ENCODE data around the gene C11orf91.
"Not testable (repeated sequence)": the region's sequence is repeated elsewhere in the genome, so short reads cannot be mapped to it uniquely, and the experiment has no call there.

Gene C11orf91

DNA sequence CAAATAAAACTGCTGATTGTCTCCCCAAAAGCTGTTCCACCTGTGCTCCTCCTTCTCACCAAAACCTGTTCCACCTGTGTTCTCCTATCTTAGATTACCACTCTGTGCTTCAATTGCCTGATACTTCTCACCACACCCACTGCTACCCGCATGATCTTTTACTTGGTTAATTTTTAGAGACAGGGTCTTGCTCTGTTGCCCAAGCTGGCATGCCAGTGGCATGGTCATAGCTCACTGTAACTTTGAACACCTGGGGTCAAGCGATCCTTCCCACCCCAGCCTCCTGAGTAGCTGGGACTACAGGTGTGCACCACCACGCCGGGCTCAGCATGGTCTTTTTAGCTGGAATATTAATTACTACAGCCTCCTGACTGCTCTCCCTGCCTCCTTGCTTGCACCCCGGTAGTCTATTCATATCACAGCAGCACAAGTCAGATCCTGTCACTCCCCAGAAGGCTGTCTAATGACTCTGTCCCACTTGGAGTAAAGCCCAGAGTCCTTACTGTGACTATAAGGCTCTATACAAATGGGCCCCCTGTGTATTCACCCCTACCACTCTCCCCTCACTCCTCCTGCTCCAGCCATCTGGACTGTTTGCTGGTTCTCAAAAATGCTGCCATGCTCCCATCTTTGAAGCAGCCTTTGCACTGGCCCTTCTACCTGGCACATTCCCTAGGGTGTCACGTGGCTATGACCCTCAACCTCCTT is 3.5 kb downstream of the C11orf91 start:
- DNase-seq (ENCODE audit: extremely low read depth in 1 of 2, low read depth in 1 of 2): no peak

GRCh38 chr11:33696411-33696810 is 4.2 kb downstream of the C11orf91 start:
- DNase-seq (ENCODE audit: extremely low read depth in 1 of 2, low read depth in 1 of 2): no peak

DNA sequence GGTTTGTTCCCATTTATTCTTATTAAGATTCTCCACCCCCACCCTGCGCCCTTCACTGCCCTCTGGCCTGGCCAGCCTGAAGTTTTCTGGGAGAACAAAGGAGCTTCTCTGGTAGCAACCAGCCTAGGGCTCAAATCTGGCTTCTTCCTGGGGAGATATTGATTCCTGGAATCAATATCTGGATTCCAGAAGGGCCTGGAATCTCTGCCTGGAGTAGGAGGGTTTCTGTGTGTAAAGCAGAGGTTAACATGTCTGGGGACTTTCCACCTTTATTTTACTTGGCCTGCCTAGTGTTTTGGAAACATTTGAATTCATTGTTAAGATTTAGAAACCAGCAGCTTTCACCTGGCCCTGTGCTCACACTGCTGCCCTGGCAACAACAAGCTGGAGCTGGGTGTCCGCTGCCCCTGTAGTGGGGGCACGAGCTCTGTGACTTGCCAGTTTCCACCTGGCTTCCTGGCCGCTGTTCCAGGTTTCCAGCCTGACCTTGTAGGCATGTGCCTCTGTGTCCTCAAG is 5.5 kb downstream of the C11orf91 start:
- DNase-seq (ENCODE audit: extremely low read depth in 1 of 2, low read depth in 1 of 2): no peak

- DNase-seq (ENCODE audit: extremely low read depth in 1 of 2, low read depth in 1 of 2): no peak
Observed at GRCh38 chr11:33694346-33695050, 6.1 kb downstream of the C11orf91 start.

- no peak for DNase-seq (ENCODE audit: extremely low read depth in 1 of 2, low read depth in 1 of 2)
Observed at GRCh38 chr11:33692541-33692940, 8.1 kb downstream of the C11orf91 start.

DNA sequence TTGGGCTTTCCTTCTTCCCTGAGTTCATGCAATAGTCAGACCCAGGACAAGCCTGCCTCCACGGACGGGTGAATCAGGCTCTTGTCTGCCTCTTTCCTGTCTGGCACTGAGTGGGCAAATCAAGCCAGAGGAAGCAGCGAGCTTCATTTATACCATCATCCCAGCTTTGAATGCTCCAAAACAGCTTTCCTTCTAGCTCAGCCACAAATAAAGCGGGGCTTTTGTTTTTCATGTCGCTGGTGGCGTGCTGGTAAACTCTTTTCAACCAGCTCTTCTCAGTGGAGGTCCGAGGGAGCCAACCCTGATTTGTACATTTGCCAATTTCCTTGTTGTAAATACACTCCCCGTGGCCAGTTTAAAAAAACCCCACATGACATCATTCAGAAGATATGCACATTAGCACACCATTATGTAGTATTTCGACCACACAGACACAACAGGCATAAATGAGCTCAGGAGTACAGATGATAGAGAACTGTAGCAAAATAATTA is 8.6 kb downstream of the C11orf91 start:
- no peak for DNase-seq (ENCODE audit: extremely low read depth in 1 of 2, low read depth in 1 of 2)

DNA sequence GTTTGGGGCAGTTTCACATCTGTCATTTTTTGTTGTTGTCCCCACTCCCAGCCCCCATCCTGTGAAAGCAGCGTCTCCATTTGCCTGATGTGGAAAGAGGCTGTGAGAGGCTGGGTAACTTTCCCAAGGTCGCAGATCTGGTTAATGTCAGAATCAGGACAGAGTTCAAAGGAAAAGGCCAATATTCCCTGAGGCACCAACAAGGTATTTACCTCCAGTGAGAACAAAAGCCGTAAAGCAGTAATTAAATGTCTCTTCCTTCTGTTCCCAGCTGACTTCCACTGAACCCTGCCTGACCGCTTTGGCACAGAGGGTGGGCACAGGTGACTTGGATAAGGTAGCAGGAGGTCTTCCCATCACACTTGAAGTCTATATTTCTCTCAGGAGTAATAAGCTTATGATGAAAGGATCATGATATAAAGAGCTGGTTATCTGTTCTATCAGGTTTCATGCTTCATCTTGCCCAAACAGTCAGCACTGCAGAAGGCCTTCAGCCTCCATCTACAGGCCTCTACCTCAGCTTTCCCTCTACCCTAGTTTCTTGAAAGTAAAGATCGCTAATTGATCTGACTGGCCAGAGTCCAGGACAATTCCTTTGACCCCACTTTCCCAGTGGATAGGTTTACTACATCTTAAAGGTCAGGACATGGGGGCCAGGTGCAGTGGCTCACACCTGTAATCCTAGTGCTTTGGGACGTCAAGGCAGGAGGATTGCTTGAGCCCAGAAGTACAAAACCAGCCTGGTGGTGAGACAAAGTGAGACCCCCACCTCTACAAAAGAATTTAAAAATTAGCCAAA is 9.4 kb downstream of the C11orf91 start:
- DNase-seq (ENCODE audit: extremely low read depth in 1 of 2, low read depth in 1 of 2): no peak

- DNase-seq (ENCODE audit: extremely low read depth in 1 of 2, low read depth in 1 of 2): no peak
Observed at GRCh38 chr11:33690290-33691065, 10.1 kb downstream of the C11orf91 start.

- no peak for DNase-seq (ENCODE audit: extremely low read depth in 1 of 2, low read depth in 1 of 2)
Observed at GRCh38 chr11:33689501-33689900, 11.1 kb downstream of the C11orf91 start.

- DNase-seq (ENCODE audit: extremely low read depth in 1 of 2, low read depth in 1 of 2): no peak
Observed at GRCh38 chr11:33689085-33689484, 11.5 kb downstream of the C11orf91 start.

DNA sequence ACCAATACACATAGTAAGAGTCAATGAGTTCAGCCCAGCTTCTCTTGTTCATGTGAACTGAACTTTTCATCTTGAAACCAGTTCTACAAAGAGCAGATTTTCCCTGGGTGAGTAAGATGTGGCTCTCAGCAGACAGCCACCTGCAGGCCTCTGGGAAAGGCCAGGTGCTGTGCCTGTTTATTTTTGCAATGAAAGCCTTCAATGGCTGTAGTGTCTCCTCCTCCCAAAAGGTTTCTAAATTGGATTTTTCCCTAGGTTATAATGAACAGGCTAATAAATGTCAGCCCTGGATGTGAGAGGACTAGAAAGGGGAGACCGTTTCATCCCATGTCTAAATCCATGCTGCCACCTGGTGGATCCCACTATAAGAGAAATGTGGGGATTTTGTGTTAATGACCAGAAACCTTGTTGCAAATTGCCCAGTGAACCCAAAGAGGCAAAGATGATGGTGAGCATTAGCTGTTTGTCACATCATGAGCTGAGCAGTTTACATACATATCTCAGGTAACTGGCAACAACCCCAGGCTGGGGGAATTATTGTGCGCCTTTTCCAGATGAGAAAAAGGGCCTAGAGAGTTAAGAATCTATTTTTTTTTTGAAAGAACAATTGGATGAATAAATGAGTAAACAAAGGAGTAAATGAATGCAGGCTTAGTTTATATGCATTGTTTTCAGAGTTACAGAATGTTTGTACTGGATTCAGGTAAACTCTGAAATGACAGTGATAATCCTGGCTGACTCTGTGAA is 12.7 kb downstream of the C11orf91 start:
- DNase-seq (ENCODE audit: extremely low read depth in 1 of 2, low read depth in 1 of 2): no peak

DNA sequence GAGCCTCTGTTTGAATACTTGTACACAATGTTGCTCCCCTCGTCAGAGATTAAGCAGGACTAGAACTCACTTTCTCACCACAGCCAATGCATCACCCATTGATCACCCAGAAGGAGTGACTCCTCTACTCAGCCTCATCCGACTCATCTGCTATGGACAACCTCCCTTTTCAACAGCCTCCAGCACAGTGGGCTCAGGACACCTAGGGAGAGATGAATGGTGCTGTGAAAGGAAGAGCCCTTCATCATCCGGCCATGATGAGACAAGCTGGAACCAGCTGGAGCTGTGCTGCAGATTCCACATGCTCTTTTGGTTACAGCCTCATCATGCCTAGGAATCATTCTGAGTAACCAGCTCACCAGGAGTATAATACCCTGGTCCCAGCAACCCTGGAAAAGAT is 15.5 kb downstream of the C11orf91 start:
- no peak for DNase-seq (ENCODE audit: extremely low read depth in 1 of 2, low read depth in 1 of 2)

- no peak for DNase-seq (ENCODE audit: extremely low read depth in 1 of 2, low read depth in 1 of 2)
Observed at GRCh38 chr11:33684003-33684706, 16.5 kb downstream of the C11orf91 start.

- no peak for DNase-seq (ENCODE audit: extremely low read depth in 1 of 2, low read depth in 1 of 2)
Observed at GRCh38 chr11:33682446-33682845, 18.2 kb downstream of the C11orf91 start.

DNA sequence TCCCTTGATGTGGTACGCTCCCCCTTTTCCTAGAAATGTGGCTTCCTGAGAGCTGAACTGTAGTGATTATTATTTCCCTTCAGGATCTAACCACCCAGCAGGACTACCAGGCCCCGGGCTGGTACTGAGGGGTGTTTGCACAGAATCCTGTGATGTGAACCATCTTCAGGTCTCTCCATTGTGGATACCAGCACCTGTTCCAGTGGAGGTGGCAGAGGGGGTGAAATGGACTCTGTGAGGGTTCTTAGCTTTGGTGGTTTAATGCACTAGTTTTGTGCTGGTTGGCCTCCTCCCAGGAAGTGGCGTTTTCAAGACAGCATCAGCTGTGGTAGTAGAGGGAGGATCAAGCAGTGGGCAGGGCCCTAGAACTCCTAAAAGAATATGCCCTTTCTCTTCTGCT is 18.6 kb downstream of the C11orf91 start:
- no peak for DNase-seq (ENCODE audit: extremely low read depth in 1 of 2, low read depth in 1 of 2)

DNA sequence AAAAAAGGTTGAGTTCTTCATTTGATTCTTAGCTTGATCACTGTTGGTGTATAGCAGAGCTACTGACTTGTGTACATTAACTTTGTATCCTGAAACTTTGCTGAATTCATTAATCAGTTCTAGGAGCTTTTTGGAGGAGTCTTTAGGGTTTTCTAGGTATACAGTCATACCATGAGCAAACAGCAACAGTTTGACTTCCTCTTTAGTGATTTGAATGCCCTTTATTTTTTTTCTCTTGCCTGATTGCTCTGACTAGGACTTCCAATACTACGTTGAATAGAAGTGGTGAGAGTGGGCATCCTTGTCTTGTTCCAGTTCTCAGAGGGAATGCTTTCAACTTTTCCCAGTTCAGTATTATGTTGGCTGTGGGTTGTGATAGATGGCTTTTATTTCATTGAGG is 22.0 kb downstream of the C11orf91 start:
- not testable (repeated sequence) for DNase-seq (ENCODE audit: extremely low read depth in 1 of 2, low read depth in 1 of 2)

DNA sequence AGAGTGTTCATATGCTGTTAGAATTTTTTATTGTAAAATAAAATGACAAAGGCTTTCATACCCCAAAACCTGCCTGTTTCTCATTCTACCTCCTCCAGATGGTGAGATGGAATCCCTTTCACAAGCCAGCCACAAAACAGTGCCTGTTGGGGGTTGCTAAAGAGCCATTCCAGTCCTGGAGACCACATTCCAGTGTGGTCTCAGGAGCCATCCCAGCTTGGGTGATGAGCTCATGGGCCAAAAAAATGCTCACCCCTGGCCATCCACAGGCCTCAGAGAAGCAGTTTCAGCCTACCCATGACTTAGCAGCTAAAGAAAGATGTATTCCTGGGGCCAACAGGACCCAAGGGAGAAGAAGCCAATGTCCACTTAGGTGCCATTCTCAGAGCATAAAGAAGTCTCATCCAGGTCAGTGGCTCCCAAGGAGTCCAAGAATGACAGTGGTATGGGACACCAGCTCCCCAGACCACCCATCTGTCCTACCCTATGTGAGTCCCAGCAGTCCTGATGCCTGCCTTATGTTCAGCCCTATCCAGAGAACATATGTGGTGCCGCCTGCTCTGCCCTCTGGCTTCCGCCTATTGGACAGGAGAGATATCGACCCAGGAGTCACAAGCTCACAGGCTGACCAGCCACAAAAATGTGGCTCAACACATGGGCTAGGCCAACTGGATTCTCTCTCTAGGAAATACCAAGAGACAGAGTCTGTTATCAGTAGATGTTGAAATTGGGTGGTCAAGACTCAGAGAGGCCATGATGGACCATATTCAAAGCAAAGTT is 26.4 kb downstream of the C11orf91 start:
- DNase-seq (ENCODE audit: extremely low read depth in 1 of 2, low read depth in 1 of 2): no peak

DNA sequence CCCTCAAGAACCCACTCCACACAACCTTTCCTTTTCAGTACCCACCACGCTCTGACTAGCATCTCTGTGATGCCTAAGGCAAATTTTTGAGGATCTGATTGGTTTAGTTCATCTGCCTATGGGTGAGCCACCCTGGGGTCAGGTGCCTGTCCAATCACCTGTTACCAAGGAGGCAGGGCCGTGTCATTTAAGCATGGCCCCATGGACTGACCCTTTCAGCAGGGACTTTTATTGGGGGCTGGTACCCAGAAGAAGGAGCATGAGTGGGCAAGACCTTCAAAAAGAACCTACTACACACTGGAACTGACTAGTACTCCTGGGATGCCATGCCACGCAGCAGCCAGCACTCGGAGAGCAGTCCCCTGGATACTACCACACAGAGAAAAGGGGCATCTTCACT is 28.4 kb downstream of the C11orf91 start:
- DNase-seq (ENCODE audit: extremely low read depth in 1 of 2, low read depth in 1 of 2): no peak
